SU-DHL-6 (cell line): ENCODE results near the gene KRT32.

Experiments used
- H2AFZ ChIP-seq: fragments of 200-600 bp; sonication (generic); 2 replicates; pipeline ENCODE4 v1.6.1; 2014; ENCODE audit warnings: low read depth, mild to moderate bottlenecking, moderate library complexity, mixed read lengths, antibody characterized with exemption, low read length; ENCODE audit not compliant: severe bottlenecking
- H3F3A ChIP-seq: fragments of 200-600 bp; shearing (Covaris generic); 2 replicates; pipeline ENCODE4 v1.6.0; 2016; ENCODE audit warnings: antibody characterized with exemption, mild to moderate bottlenecking; ENCODE audit not compliant: insufficient read depth
- H3K27ac ChIP-seq: fragments of 200-600 bp; sonication (generic); 2 replicates; pipeline ENCODE4 v1.5.1; 2016; ENCODE audit warnings: low read depth, mild to moderate bottlenecking, low read length, moderate library complexity, mixed read lengths
- H3K27me3 ChIP-seq: fragments of 200-600 bp; sonication (generic), shearing (Covaris generic); 2 replicates; pipeline ENCODE4 v1.6.0; 2014; ENCODE audit warnings: mild to moderate bottlenecking, low read length
- H3K36me3 ChIP-seq: fragments of 200-600 bp; sonication (generic); 2 replicates; pipeline ENCODE4 v1.6.1; 2014; ENCODE audit warnings: mild to moderate bottlenecking, low read length, mixed read lengths
- H3K4me2 ChIP-seq: fragments of 300-600, 200-600 bp; shearing (Covaris generic), sonication (generic); 2 replicates; pipeline ENCODE4 v1.6.0; 2014; ENCODE audit warnings: low read length, low read depth, mild to moderate bottlenecking; ENCODE audit not compliant: poor library complexity, severe bottlenecking
- H3K4me3 ChIP-seq: fragments of 200-600 bp; sonication (generic); 2 replicates; pipeline ENCODE4 v1.5.1; 2014; ENCODE audit warnings: antibody characterized with exemption, low read length, mild to moderate bottlenecking, mixed read lengths; ENCODE audit not compliant: insufficient read depth, poor library complexity, severe bottlenecking
- H3K79me2 ChIP-seq: fragments of 200-600 bp; sonication (generic); 2 replicates; pipeline ENCODE4 v1.6.1; 2014; ENCODE audit warnings: mild to moderate bottlenecking, low read length, moderate library complexity; ENCODE audit not compliant: insufficient read depth
- H3K9ac ChIP-seq: fragments of 200-600 bp; sonication (generic); 2 replicates; pipeline ENCODE4 v1.7.0; 2014; ENCODE audit warnings: mild to moderate bottlenecking, low read length
- H3K9me2 ChIP-seq: fragments of 200-600 bp; sonication (generic); replicated peaks from 2 replicates; pipeline ENCODE4 v1.6.1; 2014; ENCODE audit warnings: low read length; ENCODE audit not compliant: insufficient read depth
- H3K9me3 ChIP-seq: fragments of 200-600 bp; sonication (generic); 2 replicates; pipeline ENCODE4 v1.6.1; 2014; ENCODE audit warnings: low read length, mixed read lengths; ENCODE audit not compliant: insufficient read depth
- H4K20me1 ChIP-seq: fragments of 200-600 bp; sonication (generic); 2 replicates; pipeline ENCODE4 v1.6.1; 2014; ENCODE audit warnings: low read depth, mild to moderate bottlenecking, antibody characterized with exemption, low read length, moderate library complexity, mixed read lengths
- EZH2phosphoT487 ChIP-seq: fragments of 200-600 bp; sonication (generic), shearing (Covaris generic); conservative IDR thresholded peaks from 2 replicates; pipeline ENCODE4 v1.6.1; 2018; ENCODE audit warnings: mild to moderate bottlenecking, antibody characterized with exemption, low read length, moderate library complexity, mixed read lengths
- TF ChIP-seq, protein P1 (sequence below): fragments of 200-600 bp; sonication (generic); IDR thresholded peaks from one replicate; pipeline ENCODE4 v1.5.1; 2017; ENCODE audit warnings: antibody characterized with exemption, mild to moderate bottlenecking, low read length, moderate library complexity; ENCODE audit not compliant: insufficient read depth, poor library complexity, severe bottlenecking

The KRT32 gene

DNA sequence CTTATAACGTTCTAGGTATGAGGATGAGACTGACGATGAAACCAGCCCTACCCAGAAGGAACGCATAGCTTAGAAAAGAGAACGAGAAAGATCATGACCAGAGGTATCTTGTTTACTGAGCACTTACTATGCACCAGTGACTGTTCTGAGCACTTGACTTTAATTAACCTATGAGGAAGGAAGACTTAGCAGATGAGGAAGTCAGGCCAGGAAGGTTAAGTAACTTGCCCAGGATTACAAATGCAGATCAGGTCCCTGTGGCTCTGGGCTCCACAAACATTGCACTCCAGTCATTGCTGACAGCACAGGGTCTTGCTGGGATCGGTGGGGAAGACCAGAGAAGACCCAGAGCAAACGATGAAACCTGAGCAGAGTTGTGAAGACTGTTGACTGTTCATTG, 31.1 kb upstream of the KRT32 start:
- TF ChIP-seq, protein P1, sequence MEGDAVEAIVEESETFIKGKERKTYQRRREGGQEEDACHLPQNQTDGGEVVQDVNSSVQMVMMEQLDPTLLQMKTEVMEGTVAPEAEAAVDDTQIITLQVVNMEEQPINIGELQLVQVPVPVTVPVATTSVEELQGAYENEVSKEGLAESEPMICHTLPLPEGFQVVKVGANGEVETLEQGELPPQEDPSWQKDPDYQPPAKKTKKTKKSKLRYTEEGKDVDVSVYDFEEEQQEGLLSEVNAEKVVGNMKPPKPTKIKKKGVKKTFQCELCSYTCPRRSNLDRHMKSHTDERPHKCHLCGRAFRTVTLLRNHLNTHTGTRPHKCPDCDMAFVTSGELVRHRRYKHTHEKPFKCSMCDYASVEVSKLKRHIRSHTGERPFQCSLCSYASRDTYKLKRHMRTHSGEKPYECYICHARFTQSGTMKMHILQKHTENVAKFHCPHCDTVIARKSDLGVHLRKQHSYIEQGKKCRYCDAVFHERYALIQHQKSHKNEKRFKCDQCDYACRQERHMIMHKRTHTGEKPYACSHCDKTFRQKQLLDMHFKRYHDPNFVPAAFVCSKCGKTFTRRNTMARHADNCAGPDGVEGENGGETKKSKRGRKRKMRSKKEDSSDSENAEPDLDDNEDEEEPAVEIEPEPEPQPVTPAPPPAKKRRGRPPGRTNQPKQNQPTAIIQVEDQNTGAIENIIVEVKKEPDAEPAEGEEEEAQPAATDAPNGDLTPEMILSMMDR, result no peak
- TF ChIP-seq EZH2phosphoT487, result no peak
- Histone ChIP-seq H3K4me2 (no peak overlapping the region), H2AFZ (no peak overlapping the region), H3K27me3 (no peaks in the 10 kb centered on the region), H3K27ac (no peak overlapping the region), H4K20me1 (no peaks in the 10 kb centered on the region), H3K9me2 (no peaks in the 10 kb centered on the region), H3K9ac (no peak overlapping the region), H3K79me2 (no peaks in the 10 kb centered on the region), H3K9me3 (no peaks in the 10 kb centered on the region), H3F3A (no peaks in the 10 kb centered on the region), H3K36me3 (no peaks in the 10 kb centered on the region), H3K4me3 (no peak overlapping the region)

DNA sequence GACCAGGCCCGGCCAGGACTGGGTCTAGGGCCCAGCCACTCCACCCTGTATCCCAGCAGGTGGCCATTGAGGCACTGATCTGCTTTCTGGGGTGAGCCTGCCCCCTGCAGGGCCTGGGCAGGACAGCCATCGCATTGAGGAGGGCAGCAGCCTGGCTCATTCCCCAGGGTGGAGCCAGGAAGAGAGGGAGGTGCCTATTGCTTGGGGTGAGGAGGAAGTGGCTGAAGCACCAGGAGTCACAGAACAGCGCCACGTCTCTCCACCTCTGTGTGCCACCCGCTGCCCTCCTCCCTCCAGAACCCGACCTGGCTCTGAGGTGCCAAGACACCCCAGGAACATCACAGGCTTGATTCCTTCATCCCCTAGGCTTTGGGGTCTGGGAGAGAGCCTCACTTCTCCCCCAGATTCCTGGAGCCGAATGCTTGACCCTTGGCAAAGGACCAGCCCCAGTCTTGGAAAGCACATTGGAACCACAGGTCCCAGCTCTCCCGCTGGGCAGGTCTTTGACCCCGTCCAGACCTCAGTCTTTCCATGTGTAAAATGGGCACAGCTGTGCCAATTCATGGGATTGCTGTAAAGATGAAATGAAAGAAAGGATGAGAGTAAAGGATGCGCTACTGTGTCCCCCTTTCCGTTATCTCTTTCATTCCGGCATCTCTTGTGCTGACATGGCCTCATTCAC, 29.8 kb upstream of the KRT32 start:
- no peak overlapping the region for H3K4me2 ChIP-seq
- H3K9me3 ChIP-seq, result no peaks in the 10 kb centered on the region
- H2AFZ ChIP-seq, result no peak overlapping the region
- H3K9me2 ChIP-seq, result no peaks in the 10 kb centered on the region
- no peak overlapping the region for H3K4me3 ChIP-seq
- no peaks in the 10 kb centered on the region for H3K27me3 ChIP-seq
- H3K79me2 ChIP-seq, result no peaks in the 10 kb centered on the region
- H3K9ac ChIP-seq, result no peak overlapping the region
- H3K36me3 ChIP-seq, result no peaks in the 10 kb centered on the region
- no peak overlapping the region for H3K27ac ChIP-seq
- no peaks in the 10 kb centered on the region for H3F3A ChIP-seq
- TF ChIP-seq, protein P1, result peak; percentile 58
- TF ChIP-seq EZH2phosphoT487, result no peak
- no peaks in the 10 kb centered on the region for H4K20me1 ChIP-seq

DNA sequence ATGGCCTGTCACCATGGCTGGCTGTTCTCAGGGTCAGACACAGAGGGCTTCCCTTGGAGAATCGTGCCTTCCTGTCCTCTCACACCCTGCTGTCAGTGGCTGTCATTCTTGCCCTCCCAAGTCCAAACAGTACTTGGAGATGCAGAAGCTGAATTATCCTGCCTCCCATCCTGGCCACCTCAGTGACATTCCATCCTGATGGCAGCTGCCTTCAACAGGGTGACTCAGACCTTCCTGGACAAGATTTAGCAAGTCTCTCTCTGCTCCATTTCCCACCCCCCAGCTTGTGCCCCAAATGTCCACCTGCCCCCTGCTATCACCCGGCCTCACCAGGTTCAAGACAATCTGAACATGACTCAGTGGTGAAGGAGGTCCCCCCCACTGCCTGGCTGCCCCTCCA, 27.3 kb upstream of the KRT32 start:
- Histone ChIP-seq H3K9ac (no peak overlapping the region), H3K4me3 (no peak overlapping the region), H3F3A (no peaks in the 10 kb centered on the region), H3K27ac (no peak overlapping the region), H3K36me3 (no peaks in the 10 kb centered on the region), H4K20me1 (no peaks in the 10 kb centered on the region), H3K4me2 (no peak overlapping the region), H3K9me2 (no peaks in the 10 kb centered on the region), H3K9me3 (no peaks in the 10 kb centered on the region), H2AFZ (no peak overlapping the region), H3K79me2 (no peaks in the 10 kb centered on the region), H3K27me3 (no peaks in the 10 kb centered on the region)
- TF ChIP-seq, protein P1, result no peak
- TF ChIP-seq EZH2phosphoT487, result no peak
